Ramos (cell line): ENCODE measurements around the gene HLA-DOB.

ENCODE experiments used
- in situ Hi-C: fragments of 300-500 bp; cut with MboI; formaldehyde crosslinking; loops from one replicate; pipeline ENCODE4 v1.14.3; 2022; ENCODE audit warnings: low sequenced_read_pairs; ENCODE audit not compliant: unreplicated experiment

Gene HLA-DOB

GRCh38 chr6:32816746-32817204 lies at the start of gene HLA-DOB:
HLA-DOB (minus strand) TSS chr6:32817002; CDS start chr6:32816951, 51 bp downstream.
- in situ Hi-C loops = no loop called here

- in situ Hi-C loops = no loop called here
Observed at GRCh38 chr6:32865724-32866443, 49.1 kb upstream of the HLA-DOB start.

DNA sequence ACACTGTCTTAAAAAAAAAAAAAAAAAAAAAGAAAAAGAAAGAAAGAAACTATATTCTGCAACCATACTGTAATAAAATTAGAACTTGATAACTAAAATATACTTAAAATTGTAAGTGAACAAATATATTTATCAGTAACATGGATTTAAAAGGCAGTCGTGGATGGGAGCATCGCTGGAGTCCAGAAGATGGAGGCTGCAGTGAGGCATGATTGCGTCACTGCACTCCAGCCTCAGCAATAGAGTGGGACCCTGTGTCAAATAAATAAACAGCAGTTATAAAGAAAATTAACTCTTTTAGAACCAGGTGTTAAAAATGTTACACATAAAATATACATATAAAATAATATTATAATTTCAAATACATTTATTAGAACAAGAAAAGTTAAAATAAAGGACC lies 45.9 kb upstream of the HLA-DOB start:
- in situ Hi-C loops = no loop called here

DNA sequence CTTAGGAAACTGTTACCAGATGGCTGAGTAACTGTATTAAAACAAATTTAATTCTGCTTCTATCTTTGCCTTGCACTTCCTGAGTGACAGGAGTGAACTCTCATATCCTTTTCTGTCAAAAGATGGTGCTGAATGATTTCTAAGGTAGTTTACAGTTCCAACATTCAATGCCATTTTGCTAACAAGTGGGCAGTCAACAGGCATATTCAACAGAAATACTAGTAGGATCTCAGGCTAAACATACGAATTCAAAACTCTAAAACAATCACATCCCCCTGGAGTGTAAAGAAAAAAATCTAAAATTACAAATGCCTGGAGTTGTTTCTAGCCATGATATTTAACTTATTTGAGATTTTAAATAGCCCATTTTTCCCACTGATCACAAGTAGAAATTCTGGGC lies 43.9 kb upstream of the HLA-DOB start:
- in situ Hi-C loops = no loop called here

- in situ Hi-C loops = no loop called here
Observed at GRCh38 chr6:32858194-32858593, 41.4 kb upstream of the HLA-DOB start.

DNA sequence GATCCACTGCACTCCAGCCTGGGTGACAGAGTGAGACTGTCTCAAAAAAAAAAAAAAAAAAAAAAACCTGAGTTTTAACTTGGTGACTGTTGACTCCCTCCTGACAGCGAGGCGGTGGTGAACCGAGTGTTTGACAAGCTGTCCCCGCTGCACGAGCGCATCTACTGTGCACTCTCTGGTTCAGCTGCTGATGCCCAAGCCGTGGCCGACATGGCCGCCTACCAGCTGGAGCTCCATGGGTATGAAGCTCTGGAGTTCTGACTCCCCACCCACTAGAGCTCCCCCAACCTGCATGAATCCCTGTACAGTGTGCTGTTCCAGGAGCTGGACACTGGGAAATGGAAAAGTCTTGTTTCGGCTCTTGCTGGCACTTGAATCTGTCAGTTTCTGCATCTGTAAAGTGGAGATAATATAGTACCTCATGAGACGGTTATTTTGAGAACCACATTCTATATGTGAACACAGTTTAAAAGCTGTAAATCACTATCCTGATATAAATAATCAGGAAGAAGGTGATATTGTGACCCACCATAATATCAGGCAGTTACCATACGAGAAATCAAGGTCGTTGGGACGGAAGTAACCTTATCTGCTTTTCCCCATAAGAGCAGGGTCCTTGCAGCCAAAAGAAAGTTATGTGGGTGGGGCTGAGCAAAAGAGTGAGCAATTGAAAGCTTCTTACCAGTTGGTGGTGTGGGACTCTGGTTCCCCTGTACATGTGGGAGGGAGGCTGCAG lies 40.5 kb upstream of the HLA-DOB start:
- in situ Hi-C loops = no loop called here

GRCh38 chr6:32855467-32856174 lies 38.8 kb upstream of the HLA-DOB start:
- in situ Hi-C loops = no loop called here

GRCh38 chr6:32854376-32855178 lies 37.8 kb upstream of the HLA-DOB start:
- in situ Hi-C loops = no loop called here

GRCh38 chr6:32853541-32854375 lies 37.0 kb upstream of the HLA-DOB start, which contains the start of the genes PSMB9 and TAP1:
PSMB9 (plus strand) TSS chr6:32854192; CDS start chr6:32854230, 38 bp downstream.
TAP1 (minus strand) TSS chr6:32853704; CDS start chr6:32853636, 68 bp downstream.
- in situ Hi-C loops = no loop called here

- in situ Hi-C loops = no loop called here
Observed at GRCh38 chr6:32852844-32853540, 36.2 kb upstream of the HLA-DOB start.

- in situ Hi-C loops = no loop called here
Observed at GRCh38 chr6:32852018-32852843, 35.4 kb upstream of the HLA-DOB start.

- in situ Hi-C loops = no loop called here
Observed at GRCh38 chr6:32851025-32851424, 34.2 kb upstream of the HLA-DOB start.

DNA sequence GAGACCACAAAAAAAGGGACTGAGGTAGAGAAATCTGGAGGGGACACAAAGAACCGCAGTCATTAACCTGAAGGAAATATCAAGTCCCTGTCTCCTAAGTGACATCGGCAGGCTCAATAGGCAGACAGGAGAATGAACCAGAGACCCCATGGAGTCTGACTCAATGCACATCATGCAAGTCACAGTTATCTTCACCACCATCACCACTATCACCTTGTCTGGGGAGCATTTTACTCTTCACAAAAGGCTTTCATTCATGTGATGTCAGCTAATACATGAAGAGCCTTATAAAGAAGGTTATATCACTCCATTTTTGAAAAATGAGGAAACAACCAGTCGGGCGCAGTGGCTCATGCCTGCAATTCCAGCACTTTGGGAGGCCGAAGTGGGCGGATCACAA lies 32.3 kb upstream of the HLA-DOB start:
- in situ Hi-C loops = no loop called here

GRCh38 chr6:32847795-32848194 lies 31.0 kb upstream of the HLA-DOB start:
- in situ Hi-C loops = no loop called here

GRCh38 chr6:32847004-32847403 lies 30.2 kb upstream of the HLA-DOB start:
- in situ Hi-C loops = no loop called here

DNA sequence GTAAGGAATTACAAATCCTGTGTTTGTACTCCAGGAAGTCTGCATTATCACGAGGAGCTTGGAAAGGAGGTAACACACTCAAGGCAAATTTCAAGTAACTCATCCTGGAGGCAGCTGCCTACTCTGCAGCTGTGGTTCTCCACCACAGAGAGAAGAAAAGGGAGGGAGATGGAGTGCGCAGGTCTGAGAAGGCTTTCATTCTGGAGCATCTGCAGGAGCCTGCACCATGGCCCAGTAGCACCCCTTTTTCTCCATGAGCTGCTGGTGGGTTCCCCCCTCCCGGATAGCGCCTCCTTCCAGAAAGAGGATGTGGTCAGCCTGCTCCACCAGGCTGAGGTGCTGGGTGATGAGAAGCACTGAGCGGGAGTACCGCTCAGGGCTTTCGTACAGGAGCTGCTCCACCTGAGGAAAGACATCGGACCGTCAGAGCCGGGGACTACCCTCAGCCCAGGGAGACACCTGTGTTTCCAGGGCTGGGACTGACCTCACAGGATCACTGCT lies 28.6 kb upstream of the HLA-DOB start:
- in situ Hi-C loops = no loop called here

DNA sequence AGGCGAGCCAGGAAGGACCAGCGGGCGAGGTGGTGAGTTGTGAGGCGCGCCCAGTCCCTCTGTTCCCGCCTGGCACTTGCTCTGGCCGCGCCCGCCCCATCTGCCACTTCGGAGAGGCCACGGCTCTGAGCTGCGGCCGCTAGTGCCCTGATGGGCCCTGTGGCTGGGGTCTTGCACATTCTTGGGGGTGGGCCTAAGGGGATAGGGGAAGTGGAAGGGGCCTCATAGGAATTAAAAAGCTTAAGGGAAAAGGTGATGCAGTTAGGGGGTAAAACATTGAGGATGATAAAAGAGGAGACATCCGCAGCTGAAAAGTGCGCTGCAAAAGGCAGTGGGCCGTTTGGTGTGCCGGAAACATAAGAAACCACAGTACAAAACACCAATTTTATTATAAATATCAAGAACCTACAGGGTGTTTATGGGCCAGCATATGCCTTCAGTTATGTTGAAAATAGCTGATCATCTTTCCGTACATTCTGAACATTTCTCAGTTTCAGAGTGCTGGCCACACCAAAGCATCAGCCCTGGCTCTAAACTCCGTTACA lies 28.1 kb upstream of the HLA-DOB start:
- in situ Hi-C loops = no loop called here
